ENCODE measurements around the gene XAB2. TPM values are rescaled to one million over a fixed set of nuclear protein-coding genes. Genes with fewer than 3 reads are reported as not detected.
"Not testable (repeated sequence)": the region's sequence is repeated elsewhere in the genome, so short reads cannot be mapped to it uniquely, and the experiment has no call there.

XAB2 gene
- total RNA-seq, 1 donor from 2014 or later = 47.0 TPM

DNA sequence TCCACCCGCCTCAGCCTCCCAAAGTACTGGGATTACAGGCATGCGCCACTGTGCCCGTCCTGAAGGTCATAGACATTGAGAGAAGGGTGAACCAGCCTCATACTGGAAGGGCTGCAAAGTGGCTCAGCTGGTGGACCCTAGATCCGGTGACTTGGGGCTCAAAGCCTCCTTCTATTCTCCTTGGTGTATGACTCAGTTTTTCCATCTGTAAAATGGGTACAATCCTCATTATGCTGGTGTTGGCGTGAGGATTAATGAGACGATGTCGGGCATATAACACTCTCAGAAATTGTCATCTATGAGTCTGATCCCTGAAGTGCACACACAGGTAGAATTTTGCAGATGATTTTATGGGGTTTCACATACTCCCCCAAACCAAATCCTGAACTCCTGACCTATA, 39.5 kb downstream of the XAB2 start:
- no peaks in the 10 kb centered on the region for H3K36me3 Mint-ChIP-seq (ENCODE audit: low read depth)

DNA sequence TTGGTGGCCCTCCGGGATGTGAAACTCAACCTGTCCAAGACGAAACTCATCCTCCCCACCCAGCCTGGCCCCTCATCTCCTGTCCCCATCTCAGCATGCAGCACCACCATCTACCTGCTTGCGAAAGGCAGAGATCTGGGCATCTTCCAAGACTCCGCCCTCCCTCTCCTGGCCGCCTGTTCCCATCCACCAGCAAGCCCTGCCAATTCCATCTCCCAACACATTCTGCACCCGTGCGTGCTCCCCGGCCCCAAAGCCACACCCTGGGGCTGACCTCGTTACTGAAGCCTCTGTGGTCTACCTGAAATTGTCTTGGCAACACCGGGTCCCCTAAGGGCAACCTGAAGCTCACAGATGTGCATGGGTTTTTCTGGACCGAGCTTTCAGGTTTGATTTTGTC, 46.9 kb downstream of the XAB2 start:
- DNase-seq (ENCODE audit: low read depth, low spot score) = no peak
- TF ChIP-seq, protein P1, sequence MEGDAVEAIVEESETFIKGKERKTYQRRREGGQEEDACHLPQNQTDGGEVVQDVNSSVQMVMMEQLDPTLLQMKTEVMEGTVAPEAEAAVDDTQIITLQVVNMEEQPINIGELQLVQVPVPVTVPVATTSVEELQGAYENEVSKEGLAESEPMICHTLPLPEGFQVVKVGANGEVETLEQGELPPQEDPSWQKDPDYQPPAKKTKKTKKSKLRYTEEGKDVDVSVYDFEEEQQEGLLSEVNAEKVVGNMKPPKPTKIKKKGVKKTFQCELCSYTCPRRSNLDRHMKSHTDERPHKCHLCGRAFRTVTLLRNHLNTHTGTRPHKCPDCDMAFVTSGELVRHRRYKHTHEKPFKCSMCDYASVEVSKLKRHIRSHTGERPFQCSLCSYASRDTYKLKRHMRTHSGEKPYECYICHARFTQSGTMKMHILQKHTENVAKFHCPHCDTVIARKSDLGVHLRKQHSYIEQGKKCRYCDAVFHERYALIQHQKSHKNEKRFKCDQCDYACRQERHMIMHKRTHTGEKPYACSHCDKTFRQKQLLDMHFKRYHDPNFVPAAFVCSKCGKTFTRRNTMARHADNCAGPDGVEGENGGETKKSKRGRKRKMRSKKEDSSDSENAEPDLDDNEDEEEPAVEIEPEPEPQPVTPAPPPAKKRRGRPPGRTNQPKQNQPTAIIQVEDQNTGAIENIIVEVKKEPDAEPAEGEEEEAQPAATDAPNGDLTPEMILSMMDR (conservative IDR thresholded peaks at IDR 0.05) = no peak
- H3K27me3 Mint-ChIP-seq (ENCODE audit: low read depth) = peaks cover 63% of the 10 kb centered on the region
- no peak overlapping the region for H3K27ac Mint-ChIP-seq (ENCODE audit: unreplicated experiment)
- H3K4me3 Mint-ChIP-seq = no peak overlapping the region
- H3K36me3 Mint-ChIP-seq (ENCODE audit: low read depth) = no peaks in the 10 kb centered on the region
- no peaks in the 10 kb centered on the region for H3K9me3 Mint-ChIP-seq
- H3K4me1 Mint-ChIP-seq = no peaks in the 10 kb centered on the region

More for the DNA sequence above, 39.5 kb downstream of the XAB2 start:
- Mint-ChIP-seq H3K4me3 (no peak overlapping the region), H3K27me3 (ENCODE audit: low read depth) (peaks cover 51% of the 10 kb centered on the region), H3K4me1 (no peaks in the 10 kb centered on the region), H3K9me3 (no peaks in the 10 kb centered on the region), H3K27ac (ENCODE audit: unreplicated experiment) (no peak overlapping the region)
- DNase-seq (ENCODE audit: low read depth, low spot score) = no peak
- TF ChIP-seq, protein P1 (conservative IDR thresholded peaks at IDR 0.05) = no peak

DNA sequence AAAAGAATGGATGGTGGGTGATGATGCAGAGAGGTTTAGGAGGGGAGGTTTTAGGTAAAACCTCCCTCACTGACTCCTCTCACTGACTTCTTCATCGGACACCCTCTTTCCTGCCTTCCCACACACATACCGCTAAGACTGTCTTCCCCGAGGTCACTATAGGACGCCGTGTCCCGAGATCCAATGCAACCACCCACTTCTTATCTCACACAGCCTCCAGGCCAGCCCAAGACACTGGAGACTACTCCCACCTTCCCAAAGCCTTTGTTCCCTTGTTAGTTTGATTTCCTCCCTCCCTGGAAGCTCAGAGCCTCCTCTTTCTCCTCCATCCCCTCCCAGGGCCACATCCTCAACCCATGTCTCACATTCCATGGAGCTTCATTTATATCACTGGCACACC, 50.2 kb downstream of the XAB2 start:
- peaks cover 65% of the 10 kb centered on the region for H3K27me3 Mint-ChIP-seq (ENCODE audit: low read depth)
- no peaks in the 10 kb centered on the region for H3K36me3 Mint-ChIP-seq (ENCODE audit: low read depth)
- H3K27ac Mint-ChIP-seq (ENCODE audit: unreplicated experiment) = no peak overlapping the region
- TF ChIP-seq, protein P1 (conservative IDR thresholded peaks at IDR 0.05) = no peak
- no peak for DNase-seq (ENCODE audit: low read depth, low spot score)
- H3K4me3 Mint-ChIP-seq = no peak overlapping the region
- no peaks in the 10 kb centered on the region for H3K4me1 Mint-ChIP-seq
- no peaks in the 10 kb centered on the region for H3K9me3 Mint-ChIP-seq

DNA sequence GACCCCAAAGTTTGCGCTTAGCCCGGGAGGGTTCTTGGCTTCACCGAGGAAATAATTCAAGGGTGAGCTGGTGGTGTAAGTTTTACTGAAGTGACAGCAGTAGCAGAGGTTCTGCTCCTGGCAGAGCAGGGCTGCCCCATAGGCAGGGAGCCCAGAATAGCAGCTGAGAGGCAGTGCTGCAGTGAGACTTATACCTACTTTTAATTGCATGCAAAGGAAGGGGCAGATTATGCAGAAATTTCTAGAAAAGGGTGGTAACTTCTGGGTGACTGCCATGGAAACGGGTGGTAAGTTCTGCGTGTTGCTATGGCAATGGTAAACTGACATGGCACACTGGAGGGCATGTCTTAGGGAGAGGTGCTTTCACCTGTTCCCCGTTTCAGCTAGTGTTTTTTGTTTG, 51.2 kb downstream of the XAB2 start:
- no peaks in the 10 kb centered on the region for H3K9me3 Mint-ChIP-seq
- no peaks in the 10 kb centered on the region for H3K36me3 Mint-ChIP-seq (ENCODE audit: low read depth)

DNA sequence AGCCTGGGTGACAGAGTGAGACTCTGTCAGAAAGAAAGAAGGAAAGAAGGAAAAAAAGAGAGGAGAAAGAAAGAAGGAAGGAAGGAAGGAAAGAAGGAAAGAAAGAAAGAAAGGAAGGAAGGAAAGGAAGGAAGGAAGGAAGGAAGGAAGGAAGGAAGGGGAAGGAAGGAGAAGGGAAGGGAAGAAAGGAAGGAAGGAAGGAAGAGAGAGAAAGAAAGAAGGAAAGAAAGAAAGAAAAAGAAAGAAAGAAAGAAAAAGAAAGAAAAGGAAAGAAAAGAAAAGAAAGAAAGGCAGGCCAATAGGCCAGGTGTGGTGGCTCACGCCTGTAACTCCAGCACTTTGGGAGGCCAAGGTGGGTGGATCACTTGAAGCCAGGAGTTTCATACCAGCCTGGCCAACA, 51.9 kb downstream of the XAB2 start:
- H3K36me3 Mint-ChIP-seq (ENCODE audit: low read depth); H3K4me3 Mint-ChIP-seq; H3K4me1 Mint-ChIP-seq; DNase-seq (ENCODE audit: low read depth, low spot score); H3K27ac Mint-ChIP-seq (ENCODE audit: unreplicated experiment); H3K9me3 Mint-ChIP-seq: not testable (repeated sequence)
- peaks cover 66% of the 10 kb centered on the region for H3K27me3 Mint-ChIP-seq (ENCODE audit: low read depth)

More for the DNA sequence above, 51.2 kb downstream of the XAB2 start:
- no peak for DNase-seq (ENCODE audit: low read depth, low spot score)
- Mint-ChIP-seq H3K27ac (ENCODE audit: unreplicated experiment) (no peak overlapping the region), H3K4me1 (no peaks in the 10 kb centered on the region), H3K4me3 (no peak overlapping the region), H3K27me3 (ENCODE audit: low read depth) (peaks cover 67% of the 10 kb centered on the region)
- TF ChIP-seq, protein P1 (conservative IDR thresholded peaks at IDR 0.05) = no peak

DNA sequence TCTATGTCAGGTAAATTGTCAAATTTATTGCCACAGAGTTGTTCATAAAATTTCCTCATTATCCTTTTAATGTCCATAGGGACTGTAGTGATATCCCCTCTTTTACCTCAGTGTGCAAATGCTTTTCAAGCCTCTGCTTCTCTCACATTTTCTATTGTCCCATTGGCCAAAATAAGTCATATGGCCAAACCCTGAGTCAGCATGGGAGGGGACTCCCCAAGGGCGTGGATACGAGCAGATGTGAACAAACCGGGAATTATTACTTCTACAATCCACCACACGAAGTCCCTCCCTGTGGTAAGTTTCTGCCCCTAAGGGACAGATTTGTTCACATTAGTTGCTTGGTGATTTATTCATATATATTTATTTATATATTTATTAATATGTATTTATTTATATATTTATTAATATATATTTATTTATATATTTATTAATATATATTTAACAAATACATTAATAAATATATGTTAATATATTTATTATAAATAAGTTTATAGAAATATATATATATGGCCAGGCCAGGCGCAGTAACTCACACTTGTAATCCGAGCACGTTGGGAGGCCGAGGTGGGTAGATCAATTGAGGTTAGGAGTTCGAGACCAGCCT, 53.8 kb downstream of the XAB2 start:
- TF ChIP-seq, protein P1 (conservative IDR thresholded peaks at IDR 0.05) = no peak
- Mint-ChIP-seq H3K27ac (ENCODE audit: unreplicated experiment) (no peak overlapping the region), H3K36me3 (ENCODE audit: low read depth) (no peaks in the 10 kb centered on the region), H3K9me3 (no peaks in the 10 kb centered on the region), H3K4me1 (no peaks in the 10 kb centered on the region), H3K4me3 (no peak overlapping the region), H3K27me3 (ENCODE audit: low read depth) (peaks cover 53% of the 10 kb centered on the region)
- no peak for DNase-seq (ENCODE audit: low read depth, low spot score)

All from neural crest cell (in vitro differentiated cells).